B cell (primary cell): ENCODE results near the gene GNAL.

ENCODE experiments used
- EZH2 ChIP-seq: IDR thresholded peaks from 2 replicates; pipeline ENCODE4 v1.6.1; 2012; ENCODE audit warnings: borderline replicate concordance, low read depth, mild to moderate bottlenecking, moderate library complexity, low read length; ENCODE audit not compliant: insufficient read depth, poor library complexity, severe bottlenecking
- TF ChIP-seq, protein P1 (sequence below): fragments of 200-600 bp; IDR thresholded peaks from one replicate; pipeline ENCODE4 v1.8.0; 2022; ENCODE audit warnings: antibody characterized with exemption, mild to moderate bottlenecking

DNA sequence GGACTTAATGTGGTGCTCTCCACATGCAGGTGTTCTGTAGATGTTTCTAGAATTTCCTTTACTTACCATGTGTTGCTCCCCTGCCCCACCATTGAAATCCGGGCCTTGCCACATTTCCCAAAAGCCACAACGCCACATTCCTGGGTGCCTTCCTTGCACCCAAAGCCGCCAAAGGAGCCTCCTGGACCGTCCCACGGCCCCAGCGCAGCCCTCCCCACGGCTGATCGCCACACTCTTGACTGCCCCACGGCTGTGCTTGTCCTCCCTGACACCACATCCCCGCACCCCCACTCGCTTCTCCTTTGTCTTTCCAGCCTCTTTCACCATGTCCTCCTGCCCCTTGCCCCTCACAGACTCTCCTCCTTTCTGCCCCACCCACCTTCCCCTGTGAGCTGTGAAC is 121.9 kb downstream of the GNAL start:
- TF ChIP-seq, protein P1, sequence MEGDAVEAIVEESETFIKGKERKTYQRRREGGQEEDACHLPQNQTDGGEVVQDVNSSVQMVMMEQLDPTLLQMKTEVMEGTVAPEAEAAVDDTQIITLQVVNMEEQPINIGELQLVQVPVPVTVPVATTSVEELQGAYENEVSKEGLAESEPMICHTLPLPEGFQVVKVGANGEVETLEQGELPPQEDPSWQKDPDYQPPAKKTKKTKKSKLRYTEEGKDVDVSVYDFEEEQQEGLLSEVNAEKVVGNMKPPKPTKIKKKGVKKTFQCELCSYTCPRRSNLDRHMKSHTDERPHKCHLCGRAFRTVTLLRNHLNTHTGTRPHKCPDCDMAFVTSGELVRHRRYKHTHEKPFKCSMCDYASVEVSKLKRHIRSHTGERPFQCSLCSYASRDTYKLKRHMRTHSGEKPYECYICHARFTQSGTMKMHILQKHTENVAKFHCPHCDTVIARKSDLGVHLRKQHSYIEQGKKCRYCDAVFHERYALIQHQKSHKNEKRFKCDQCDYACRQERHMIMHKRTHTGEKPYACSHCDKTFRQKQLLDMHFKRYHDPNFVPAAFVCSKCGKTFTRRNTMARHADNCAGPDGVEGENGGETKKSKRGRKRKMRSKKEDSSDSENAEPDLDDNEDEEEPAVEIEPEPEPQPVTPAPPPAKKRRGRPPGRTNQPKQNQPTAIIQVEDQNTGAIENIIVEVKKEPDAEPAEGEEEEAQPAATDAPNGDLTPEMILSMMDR: no peak
- no peak for TF ChIP-seq EZH2
